Neutrophil (primary cell): ENCODE results near the gene TPCN1.
"Not testable (repeated sequence)": the region's sequence is repeated elsewhere in the genome, so short reads cannot be mapped to it uniquely, and the experiment has no call there.

ENCODE experiments used
- H3K27ac ChIP-seq: fragments of 200-600 bp; sonication (generic); 2 replicates; pipeline ENCODE4 v1.5.1; 2016; ENCODE audit warnings: mild to moderate bottlenecking, moderate library complexity
- H3K27me3 ChIP-seq: fragments of 200-600 bp; sonication (generic); 2 replicates; pipeline ENCODE4 v1.6.0; 2016; ENCODE audit warnings: mild to moderate bottlenecking
- H3K36me3 ChIP-seq: fragments of 200-600 bp; sonication (generic); 2 replicates; pipeline ENCODE4 v1.5.1; 2017
- H3K4me1 ChIP-seq, 2 experiments: fragments of 200-600 bp in 1 of 2; sonication (generic) in 1 of 2; 1 replicate in 1 of 2; 2 replicates in 1 of 2; pipeline versions ENCODE4 v1.5.1 to v1.6.1; 2013 to 2016; ENCODE audit warnings: low read depth in 1 of 2, low read length in 1 of 2, mild to moderate bottlenecking in 1 of 2, moderate library complexity in 1 of 2; ENCODE audit not compliant: control insufficient read depth in 1 of 2, insufficient read depth in 1 of 2
- H3K4me3 ChIP-seq, 2 experiments: fragments of 200-600 bp in 1 of 2; sonication (generic) in 1 of 2; 1 replicate in 1 of 2; 2 replicates in 1 of 2; pipeline ENCODE4 v1.5.1; 2013 to 2016; ENCODE audit warnings: low read depth in 1 of 2, low read length in 1 of 2, mild to moderate bottlenecking in 1 of 2, moderate library complexity in 1 of 2
- H3K9me3 ChIP-seq: fragments of 200-600 bp; sonication (generic); 2 replicates; pipeline ENCODE4 v1.5.1; 2016
- CTCF ChIP-seq: fragments of 200-600 bp; sonication (generic); IDR thresholded peaks from 2 replicates; pipeline ENCODE4 v1.5.1; 2016; ENCODE audit warnings: antibody characterized with exemption

TPCN1 gene

DNA sequence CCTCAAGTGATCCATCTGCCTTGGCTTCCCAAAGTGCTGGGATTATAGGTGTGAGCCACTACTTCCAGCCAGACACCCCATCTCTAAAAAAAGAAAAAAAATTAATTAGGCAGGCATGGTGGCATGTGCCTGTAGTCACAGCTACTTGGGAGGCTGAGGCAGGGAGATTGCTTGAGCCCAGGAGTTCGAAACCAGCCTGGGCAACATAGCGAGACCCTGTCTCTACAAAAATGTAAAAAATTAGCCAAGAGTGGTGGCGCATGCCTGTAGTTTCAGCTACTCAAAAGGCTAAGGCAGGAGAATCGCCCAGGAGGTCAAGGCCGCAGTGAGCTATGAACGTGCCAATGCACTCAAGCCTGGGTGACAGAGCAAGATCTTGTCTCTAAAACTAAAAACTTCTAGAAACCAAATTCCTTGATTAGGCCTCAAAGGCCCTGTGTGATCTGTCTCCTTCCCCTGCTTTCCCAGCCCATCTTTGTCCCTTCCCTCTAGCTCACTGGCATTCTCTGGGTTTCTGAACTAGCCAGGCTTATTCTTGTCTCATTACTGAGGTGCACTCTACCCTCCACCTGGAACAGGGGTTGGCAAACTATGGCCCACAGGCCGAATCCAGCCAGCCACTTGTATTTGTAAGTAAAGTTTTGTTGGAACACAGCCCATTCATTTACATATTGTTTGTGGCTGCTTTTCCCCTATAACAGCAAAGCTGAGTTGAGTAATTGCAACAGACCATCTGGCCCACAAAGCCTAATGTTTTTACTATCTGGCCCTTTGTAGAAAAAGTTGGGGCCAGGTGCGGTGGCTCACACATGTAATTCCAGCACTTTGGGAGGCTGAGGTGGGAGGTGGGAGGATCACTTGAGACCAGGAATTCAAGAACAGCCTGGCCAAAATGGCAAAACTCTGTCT lies 17.2 kb upstream of the TPCN1 start:
- Histone ChIP-seq H3K36me3 (no peaks in the 10 kb centered on the region), H3K27ac (no peak overlapping the region), H3K9me3 (no peaks in the 10 kb centered on the region), H3K27me3 (no peaks in the 10 kb centered on the region), H3K4me1 (peaks cover 30 to 60% of the 10 kb centered on the region in 2 experiments), H3K4me3 (no peak overlapping the region)
- TF ChIP-seq CTCF = no peak

- Histone ChIP-seq H3K4me3 (no peak overlapping the region), H3K27me3 (no peaks in the 10 kb centered on the region), H3K27ac (no peak overlapping the region), H3K9me3 (no peaks in the 10 kb centered on the region), H3K36me3 (no peaks in the 10 kb centered on the region), H3K4me1 (peaks cover 37 to 66% of the 10 kb centered on the region in 2 experiments)
- TF ChIP-seq CTCF = no peak
Measured at GRCh38 chr12:113204804-113205203, 16.5 kb upstream of the TPCN1 start.

DNA sequence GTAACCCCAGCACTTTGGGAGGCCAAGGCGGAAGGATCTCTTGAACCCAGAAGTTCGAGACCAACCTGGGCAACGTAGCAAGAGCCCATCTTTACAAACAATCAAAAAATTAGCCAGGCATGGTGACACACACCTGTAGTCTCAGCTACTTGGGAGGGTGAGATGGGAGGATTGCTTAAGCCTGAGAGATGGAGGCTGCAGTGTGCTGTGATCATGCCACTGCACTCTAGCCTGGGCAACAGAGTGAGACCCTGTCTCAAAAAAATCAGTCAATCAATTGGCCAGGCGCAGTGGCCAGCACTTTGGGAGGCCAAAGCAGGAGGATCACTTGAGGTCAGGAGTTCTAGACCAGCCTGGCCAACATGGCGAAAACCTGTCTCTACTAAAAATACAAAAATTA lies 14.5 kb upstream of the TPCN1 start:
- not testable (repeated sequence) for H3K36me3 ChIP-seq, H3K27me3 ChIP-seq, H3K9me3 ChIP-seq, H3K4me3 ChIP-seq
- Histone ChIP-seq H3K27ac (peak overlapping the region; percentile 89), H3K4me1 (peaks cover 35 to 68% of the 10 kb centered on the region in 2 experiments)

GRCh38 chr12:113207613-113208040 lies 13.6 kb upstream of the TPCN1 start:
- no peaks in the 10 kb centered on the region for H3K36me3 ChIP-seq
- H3K27me3 ChIP-seq = no peaks in the 10 kb centered on the region
- TF ChIP-seq CTCF = no peak
- no peaks in the 10 kb centered on the region for H3K9me3 ChIP-seq
- peak overlapping the region; percentile 89 for H3K27ac ChIP-seq
- peaks cover 35 to 67% of the 10 kb centered on the region in 2 experiments for H3K4me1 ChIP-seq
- peak overlapping the region; percentile 24 to 52 for H3K4me3 ChIP-seq

DNA sequence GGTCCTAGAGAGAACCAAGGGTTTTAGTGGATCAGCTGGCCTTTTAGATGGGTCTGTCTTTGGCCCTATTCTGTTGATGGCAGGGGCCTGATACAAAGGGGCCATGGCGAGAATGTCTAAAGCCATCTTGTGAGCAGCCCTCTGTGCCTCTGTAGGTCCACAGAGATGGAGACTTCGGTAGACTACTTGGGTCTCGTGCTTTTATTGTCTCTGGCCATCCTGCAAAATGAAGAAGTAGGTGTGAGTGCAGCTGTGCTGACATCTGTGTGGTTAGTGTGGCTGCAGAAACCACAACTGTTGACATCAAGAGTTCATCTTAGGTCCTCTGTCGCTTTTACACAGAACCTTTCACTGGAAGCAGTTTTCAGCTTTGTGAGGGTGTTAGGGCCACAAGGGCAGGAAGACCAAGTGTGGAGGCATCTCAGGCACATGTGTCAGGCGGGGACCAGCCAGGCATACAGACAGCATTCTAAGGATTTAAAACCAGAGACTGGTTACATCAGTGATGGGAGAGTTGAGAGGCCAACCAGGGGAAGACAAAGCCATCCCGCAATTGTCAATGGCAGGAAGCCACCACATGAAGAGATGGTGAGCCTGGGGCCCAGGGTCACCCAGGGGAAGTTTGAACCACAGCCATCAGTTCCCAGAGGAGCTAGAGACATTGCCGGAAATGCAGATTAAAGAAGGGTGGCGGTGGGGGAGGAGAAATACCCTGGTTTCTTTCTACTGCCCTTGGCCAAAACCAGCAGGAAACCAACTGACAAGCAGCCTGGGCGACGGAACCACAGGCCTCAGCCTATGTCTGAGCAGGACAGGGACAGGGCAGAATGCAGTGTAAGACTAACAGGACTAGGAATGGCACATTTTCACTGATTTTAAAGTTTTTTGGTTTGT lies 13.0 kb upstream of the TPCN1 start:
- Histone ChIP-seq H3K36me3 (no peaks in the 10 kb centered on the region), H3K4me3 (peak overlapping the region; percentile 12 to 52), H3K27ac (peak overlapping the region; percentile 89)

More for the DNA sequence above, 13.0 kb upstream of the TPCN1 start:
- Histone ChIP-seq H3K27me3 (no peaks in the 10 kb centered on the region), H3K4me1 (peaks cover 35 to 62% of the 10 kb centered on the region in 2 experiments), H3K9me3 (no peaks in the 10 kb centered on the region)
- TF ChIP-seq CTCF = no peak
